ENCODE results near the gene CALML5. TPM values are rescaled to one million over a fixed set of nuclear protein-coding genes. Genes with fewer than 3 reads are reported as not detected.
"Not testable (repeated sequence)": the region's sequence is repeated elsewhere in the genome, so short reads cannot be mapped to it uniquely, and the experiment has no call there.

CALML5 gene
- total RNA-seq, 2 donors from 2014 or later = not detected

DNA sequence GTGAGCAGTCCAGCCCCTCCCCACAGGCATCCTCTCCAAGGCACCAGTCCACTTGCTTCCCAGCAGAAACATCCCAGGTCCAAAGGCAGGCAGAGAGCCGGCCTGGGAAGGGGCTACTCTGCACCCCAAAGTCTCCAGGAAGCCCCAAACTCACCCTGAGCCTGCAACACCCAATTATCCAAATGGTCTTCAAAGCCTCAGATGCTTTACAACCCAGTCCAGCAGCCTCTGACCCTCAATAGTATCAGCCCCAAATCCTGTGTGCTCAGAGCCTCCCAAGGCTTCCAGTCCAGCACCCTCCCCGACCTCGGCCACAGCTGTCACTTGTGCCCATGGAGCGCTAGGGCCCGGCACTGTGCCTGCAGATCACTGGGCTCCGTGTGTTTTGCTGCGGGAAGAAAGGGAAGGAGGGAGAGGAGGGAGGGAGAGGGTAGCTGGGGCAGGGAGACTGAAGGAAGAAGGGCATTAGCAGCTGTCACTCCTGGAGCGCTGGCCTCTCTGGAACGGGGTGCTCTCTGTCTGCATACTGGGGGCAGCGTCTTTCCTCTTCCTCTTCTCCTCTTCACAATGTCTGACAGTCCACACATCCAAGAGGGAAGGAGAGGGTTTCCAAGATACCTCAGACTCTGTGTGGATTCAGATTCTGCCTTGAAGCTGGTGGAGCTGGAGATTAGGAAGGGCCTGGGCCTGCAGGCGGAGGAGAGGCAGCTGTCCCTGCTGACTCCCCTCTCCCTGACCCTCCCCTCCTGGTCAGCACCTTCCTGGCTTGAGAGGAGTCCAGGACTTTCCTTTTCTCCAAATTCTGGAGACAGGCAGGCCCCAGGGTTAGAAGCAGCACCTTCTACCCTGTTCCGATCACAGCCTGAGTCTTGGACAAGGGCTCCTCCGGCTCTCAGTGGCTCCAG is 13.2 kb downstream of the CALML5 start:
- H3K27ac Mint-ChIP-seq = no peak overlapping the region
- no peak for DNase-seq
- H3K27me3 Mint-ChIP-seq = peaks cover 20% of the 10 kb centered on the region
- peaks cover 4% of the 10 kb centered on the region for H3K4me1 Mint-ChIP-seq
- H3K4me3 Mint-ChIP-seq = no peak overlapping the region
- no peak for ATAC-seq
- no peaks in the 10 kb centered on the region for H3K9me3 ChIP-seq (ENCODE audit: control insufficient read depth, low read length, poor library complexity, severe bottlenecking)
- H3K36me3 Mint-ChIP-seq (ENCODE audit: low read depth) = peaks cover 2% of the 10 kb centered on the region

DNA sequence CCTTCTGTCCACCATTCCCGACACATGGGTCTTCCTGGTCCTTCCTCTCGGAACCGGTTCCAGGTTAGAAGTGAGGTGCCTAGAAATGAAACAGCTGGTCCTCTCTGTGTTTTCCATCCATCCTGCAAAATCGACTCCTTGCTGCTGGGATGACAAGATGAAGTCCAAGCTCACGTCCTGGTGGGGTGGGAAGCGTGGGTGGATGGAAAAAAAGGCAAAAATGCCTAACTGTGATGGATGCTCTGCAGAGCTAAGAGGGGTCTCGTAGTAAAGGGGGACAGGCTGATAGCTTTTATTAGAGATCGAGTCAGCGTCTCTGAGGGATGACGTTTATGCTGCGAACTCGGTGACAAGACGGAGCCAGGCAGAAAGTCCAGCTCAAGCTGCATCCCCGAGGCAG is 14.1 kb downstream of the CALML5 start:
- Mint-ChIP-seq H3K27me3 (peaks cover 24% of the 10 kb centered on the region), H3K27ac (no peak overlapping the region), H3K4me3 (no peak overlapping the region), H3K4me1 (peaks cover 4% of the 10 kb centered on the region), H3K36me3 (ENCODE audit: low read depth) (peaks cover 2% of the 10 kb centered on the region)
- no peak for DNase-seq
- H3K9me3 ChIP-seq (ENCODE audit: control insufficient read depth, low read length, poor library complexity, severe bottlenecking) = no peaks in the 10 kb centered on the region
- no peak for ATAC-seq

DNA sequence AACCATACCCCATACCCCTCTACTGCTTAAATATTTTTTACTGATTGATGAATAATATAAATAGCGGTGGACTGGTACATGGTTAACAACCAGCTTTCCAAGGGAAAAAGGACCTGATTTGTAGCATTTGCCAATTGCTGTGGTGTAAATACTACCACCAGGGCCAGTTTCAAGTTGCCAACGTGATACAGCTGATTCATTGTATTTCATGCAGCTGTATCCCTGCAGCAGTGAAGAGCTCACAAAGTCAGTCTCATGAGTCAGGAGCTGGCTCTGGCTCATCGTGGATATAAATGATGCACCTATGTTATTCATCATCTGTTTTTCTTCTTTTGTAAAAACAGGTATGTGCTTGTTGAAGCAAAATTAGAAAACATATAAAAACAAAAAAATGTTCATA is 15.2 kb downstream of the CALML5 start:
- Mint-ChIP-seq H3K27ac (no peak overlapping the region), H3K27me3 (peaks cover 24% of the 10 kb centered on the region), H3K4me3 (no peak overlapping the region), H3K36me3 (ENCODE audit: low read depth) (peaks cover 2% of the 10 kb centered on the region), H3K4me1 (peaks cover 5% of the 10 kb centered on the region)
- H3K9me3 ChIP-seq (ENCODE audit: control insufficient read depth, low read length, poor library complexity, severe bottlenecking) = no peaks in the 10 kb centered on the region
- ATAC-seq (no peak), DNase-seq (no peak)

DNA sequence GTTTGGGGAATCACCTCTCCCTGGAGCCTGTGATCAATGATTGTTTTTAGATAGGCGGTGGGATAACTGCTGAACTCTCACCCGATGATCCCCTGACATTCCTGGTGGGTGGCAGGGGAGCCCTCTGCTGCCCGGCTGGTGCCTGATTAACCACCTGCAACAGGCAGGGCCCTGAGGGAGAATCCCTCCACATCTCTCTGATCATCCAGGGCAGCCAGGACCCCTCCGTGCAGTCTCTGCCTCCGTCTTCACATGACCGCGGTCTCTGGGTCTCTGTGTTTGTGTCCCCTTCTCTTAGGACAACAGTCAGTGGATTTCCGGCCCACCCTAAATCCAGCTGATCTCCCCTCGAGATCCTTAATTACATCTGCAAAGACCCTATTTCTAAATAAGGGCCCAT is 17.4 kb downstream of the CALML5 start:
- DNase-seq (no peak), ATAC-seq (no peak)
- Mint-ChIP-seq H3K27ac (no peak overlapping the region), H3K36me3 (ENCODE audit: low read depth) (peaks cover under 1% of the 10 kb centered on the region), H3K4me3 (no peak overlapping the region), H3K27me3 (peaks cover 20% of the 10 kb centered on the region), H3K4me1 (peaks cover 5% of the 10 kb centered on the region)
- H3K9me3 ChIP-seq (ENCODE audit: control insufficient read depth, low read length, poor library complexity, severe bottlenecking) = no peaks in the 10 kb centered on the region

DNA sequence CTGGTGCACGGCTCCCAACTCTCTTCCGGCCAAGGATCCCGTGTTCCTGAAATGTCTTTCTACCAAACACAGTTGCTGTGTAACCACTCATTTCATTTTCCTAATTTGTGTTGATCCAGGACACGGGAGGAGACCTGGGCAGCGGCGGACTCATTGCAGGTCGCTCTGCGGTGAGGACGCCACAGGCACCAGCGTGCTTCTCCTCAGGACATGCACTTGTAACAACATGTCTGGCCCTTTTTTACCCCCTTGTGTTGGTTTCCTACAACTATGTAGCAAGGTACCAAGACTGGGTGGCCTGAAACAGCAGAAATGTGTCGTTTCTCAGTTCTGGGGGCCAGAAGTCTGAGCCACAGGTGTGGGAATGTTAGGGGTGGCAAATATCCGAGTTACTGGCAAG is 18.2 kb downstream of the CALML5 start:
- ATAC-seq (no peak), DNase-seq (no peak)
- H3K9me3 ChIP-seq (ENCODE audit: control insufficient read depth, low read length, poor library complexity, severe bottlenecking) = no peaks in the 10 kb centered on the region
- H3K27ac Mint-ChIP-seq = no peak overlapping the region
- no peak overlapping the region for H3K4me3 Mint-ChIP-seq
- H3K36me3 Mint-ChIP-seq (ENCODE audit: low read depth) = no peaks in the 10 kb centered on the region
- H3K4me1 Mint-ChIP-seq = peaks cover 5% of the 10 kb centered on the region
- H3K27me3 Mint-ChIP-seq = peaks cover 23% of the 10 kb centered on the region

DNA sequence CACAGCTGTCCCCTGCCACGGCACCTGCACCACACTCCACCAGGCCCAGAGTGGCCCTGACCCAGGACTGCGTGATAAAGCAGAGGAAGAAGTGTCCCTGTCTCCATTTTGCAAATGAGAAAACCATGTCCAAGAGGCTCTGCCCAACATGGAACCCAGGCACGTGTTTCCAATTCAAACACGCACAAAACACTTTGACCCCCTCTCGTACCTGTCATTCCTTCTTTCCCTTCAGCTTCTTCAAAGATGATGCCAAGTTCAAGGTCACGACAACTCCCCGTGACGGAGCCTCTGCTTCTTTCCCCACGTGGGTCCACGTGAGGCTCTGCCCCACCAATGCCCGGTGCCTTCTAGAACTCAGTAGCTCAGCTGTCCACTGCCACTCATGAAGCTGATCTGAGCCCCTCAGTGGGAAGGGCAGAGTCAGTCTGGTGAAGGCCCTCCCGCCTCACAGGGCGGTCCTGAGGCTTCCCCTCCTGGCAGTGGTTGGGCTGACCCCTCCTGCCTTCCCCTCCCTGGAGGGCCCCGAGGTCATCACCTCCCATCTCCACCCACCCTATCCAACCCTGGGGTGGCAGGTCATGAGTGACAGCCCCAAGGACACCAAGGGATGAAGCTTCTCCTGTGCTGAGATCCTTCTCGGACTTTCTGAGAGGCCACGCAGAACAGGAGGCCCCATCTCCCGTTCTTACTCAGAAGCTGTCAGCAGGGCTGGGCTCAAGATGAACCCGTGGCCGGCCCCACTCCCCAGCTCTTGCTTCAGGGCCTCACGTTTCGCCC is 19.0 kb downstream of the CALML5 start:
- ATAC-seq (no peak), DNase-seq (no peak)
- H3K36me3 Mint-ChIP-seq (ENCODE audit: low read depth) = no peaks in the 10 kb centered on the region
- no peak overlapping the region for H3K27ac Mint-ChIP-seq
- peaks cover 5% of the 10 kb centered on the region for H3K4me1 Mint-ChIP-seq
- no peaks in the 10 kb centered on the region for H3K9me3 ChIP-seq (ENCODE audit: control insufficient read depth, low read length, poor library complexity, severe bottlenecking)
- H3K4me3 Mint-ChIP-seq = no peak overlapping the region
- H3K27me3 Mint-ChIP-seq = peaks cover 23% of the 10 kb centered on the region

DNA sequence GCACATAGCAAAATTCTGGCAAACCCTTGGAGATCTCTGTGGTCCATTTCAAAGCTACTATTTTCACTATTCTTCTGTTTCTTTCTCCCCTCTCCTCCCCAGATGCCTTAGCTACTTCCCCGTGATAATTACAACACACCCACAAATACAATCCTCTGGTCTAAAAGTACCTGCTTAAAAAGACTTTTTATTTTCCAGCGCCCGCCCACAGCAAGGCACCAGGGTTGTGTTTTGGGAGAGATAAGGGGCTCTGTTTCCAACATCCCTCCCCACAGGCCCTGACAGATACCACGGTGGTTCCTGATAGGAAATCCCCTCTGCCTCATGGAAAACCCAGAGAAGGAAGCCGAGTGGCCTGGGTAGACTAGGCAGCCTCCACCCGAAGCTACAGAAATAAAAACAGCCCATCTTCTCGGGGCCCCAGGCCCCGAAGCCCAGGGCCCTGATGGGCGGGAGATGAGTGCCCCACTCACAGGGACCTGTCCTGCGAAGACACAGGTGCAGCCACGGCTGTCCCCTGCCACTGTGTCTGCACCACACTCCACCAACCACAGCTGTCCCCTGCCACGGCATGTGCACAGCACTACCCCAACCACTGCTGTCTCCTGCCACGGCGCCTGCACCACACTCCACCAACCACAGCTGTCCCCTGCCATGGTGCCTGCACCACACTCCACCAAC is 19.7 kb downstream of the CALML5 start:
- Mint-ChIP-seq H3K4me3 (no peak overlapping the region), H3K27ac (no peak overlapping the region), H3K4me1 (peaks cover 5% of the 10 kb centered on the region), H3K36me3 (ENCODE audit: low read depth) (no peaks in the 10 kb centered on the region), H3K27me3 (peaks cover 23% of the 10 kb centered on the region)
- ATAC-seq (no peak), DNase-seq (no peak)
- no peaks in the 10 kb centered on the region for H3K9me3 ChIP-seq (ENCODE audit: control insufficient read depth, low read length, poor library complexity, severe bottlenecking)

DNA sequence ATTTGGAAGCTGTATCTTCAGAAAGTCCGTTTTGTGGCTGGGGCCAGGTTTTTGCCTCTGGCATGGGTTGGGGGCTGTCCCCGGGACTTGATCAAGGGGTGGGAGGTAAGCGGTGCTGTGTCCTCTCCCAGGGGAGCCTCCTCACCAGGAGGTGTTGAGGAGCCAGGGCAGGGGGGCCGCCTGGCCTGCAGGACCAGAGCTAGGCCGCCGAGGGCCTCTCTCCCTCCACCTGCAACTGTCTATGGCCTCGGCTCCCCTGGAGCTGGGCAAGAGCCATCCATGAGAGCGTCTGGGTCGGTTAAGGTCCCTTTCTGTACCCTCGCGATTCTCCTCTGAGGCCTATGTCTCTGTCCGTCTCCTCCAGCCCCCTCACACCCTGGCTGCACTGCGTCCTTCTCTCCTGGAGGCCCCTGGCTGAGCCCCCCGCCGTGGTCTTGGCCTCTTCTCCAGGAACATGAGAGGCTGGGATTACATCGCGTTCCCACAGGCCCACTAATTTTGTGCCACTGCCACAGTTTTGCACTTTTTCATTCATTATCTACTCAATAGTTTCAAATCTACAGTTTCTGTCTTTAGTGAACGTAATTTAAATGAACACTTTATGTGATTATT is 20.6 kb downstream of the CALML5 start:
- peaks cover 23% of the 10 kb centered on the region for H3K27me3 Mint-ChIP-seq
- H3K27ac Mint-ChIP-seq = no peak overlapping the region
- DNase-seq = no peak
- peaks cover 2% of the 10 kb centered on the region for H3K36me3 Mint-ChIP-seq (ENCODE audit: low read depth)
- H3K4me1 Mint-ChIP-seq = peaks cover 5% of the 10 kb centered on the region
- no peak overlapping the region for H3K4me3 Mint-ChIP-seq
- no peak for ATAC-seq
- H3K9me3 ChIP-seq (ENCODE audit: control insufficient read depth, low read length, poor library complexity, severe bottlenecking) = no peaks in the 10 kb centered on the region

DNA sequence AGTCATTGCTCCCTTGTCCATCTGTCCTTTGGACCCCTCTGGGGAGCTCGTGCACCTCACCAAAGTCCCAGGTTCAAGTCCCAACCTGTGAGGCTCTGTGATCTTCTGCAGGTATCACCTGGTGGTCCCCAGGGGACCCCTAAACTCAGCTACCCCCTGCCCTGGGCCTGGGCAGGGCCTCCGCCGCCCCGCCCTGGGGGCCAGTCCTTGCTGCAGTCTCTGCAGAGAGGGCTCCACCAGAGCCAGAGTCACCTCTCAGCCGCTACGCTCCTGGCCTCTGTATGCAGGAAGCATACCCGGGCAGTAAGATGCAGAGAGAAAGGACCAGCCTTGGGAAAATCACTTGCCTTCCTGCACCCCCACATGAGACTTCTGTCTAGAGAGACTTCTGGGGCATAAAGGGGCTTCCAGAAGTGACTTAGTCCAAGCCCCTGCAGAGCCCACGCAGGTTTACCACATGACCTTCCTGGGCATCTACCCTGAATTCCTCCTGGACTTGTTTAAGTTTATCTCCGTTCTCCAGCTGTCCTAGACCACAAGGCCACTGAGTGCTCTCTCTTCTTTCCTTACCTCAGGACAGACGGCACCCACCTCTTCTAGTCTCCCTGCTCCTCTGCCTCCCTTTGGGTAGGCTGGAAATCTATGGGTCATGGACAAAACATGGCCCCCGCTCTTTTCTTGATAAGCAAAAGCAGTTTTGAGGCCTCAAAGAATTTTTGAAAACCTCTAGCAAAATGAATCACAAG is 21.2 kb downstream of the CALML5 start:
- H3K27me3 Mint-ChIP-seq = peaks cover 25% of the 10 kb centered on the region
- no peak overlapping the region for H3K27ac Mint-ChIP-seq
- H3K4me1 Mint-ChIP-seq = peaks cover 5% of the 10 kb centered on the region
- no peak for ATAC-seq
- H3K36me3 Mint-ChIP-seq (ENCODE audit: low read depth) = peaks cover 2% of the 10 kb centered on the region
- DNase-seq = no peak
- H3K9me3 ChIP-seq (ENCODE audit: control insufficient read depth, low read length, poor library complexity, severe bottlenecking) = no peaks in the 10 kb centered on the region
- H3K4me3 Mint-ChIP-seq = no peak overlapping the region

DNA sequence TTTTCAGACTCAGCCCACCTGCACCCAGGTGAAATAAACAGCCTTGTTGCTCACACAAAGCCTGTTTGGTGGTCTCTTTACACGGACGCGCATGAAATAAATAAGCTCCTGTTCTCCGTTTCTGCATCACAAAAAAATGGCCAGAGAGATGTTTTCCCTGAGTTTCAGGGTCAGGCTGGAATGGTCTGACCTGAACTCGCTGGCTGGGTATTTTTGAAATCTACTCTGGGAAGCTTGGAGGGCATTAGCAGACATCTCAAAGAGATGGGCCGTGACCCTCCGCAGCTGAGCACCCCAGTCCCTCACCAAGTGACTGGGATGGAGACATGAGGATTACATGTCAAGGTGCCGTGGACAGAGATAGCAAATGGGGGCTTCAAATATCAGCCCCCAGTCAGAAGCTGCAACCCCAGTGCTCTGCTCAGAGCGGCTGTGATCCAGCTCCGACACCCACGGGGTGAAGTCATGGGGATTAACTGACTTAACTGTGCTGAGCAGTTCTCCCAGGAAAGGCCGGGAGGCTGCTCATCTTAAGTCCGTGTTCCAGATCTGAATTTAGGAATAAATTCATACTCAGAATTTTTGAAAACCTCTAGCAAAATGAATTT is 22.3 kb downstream of the CALML5 start:
- Mint-ChIP-seq H3K36me3 (ENCODE audit: low read depth) (peaks cover 2% of the 10 kb centered on the region), H3K4me1 (peaks cover 8% of the 10 kb centered on the region), H3K4me3 (no peak overlapping the region), H3K27ac (peak overlapping the region; percentile 45), H3K27me3 (peaks cover 26% of the 10 kb centered on the region)
- no peaks in the 10 kb centered on the region for H3K9me3 ChIP-seq (ENCODE audit: control insufficient read depth, low read length, poor library complexity, severe bottlenecking)
- DNase-seq (no peak), ATAC-seq (no peak)

DNA sequence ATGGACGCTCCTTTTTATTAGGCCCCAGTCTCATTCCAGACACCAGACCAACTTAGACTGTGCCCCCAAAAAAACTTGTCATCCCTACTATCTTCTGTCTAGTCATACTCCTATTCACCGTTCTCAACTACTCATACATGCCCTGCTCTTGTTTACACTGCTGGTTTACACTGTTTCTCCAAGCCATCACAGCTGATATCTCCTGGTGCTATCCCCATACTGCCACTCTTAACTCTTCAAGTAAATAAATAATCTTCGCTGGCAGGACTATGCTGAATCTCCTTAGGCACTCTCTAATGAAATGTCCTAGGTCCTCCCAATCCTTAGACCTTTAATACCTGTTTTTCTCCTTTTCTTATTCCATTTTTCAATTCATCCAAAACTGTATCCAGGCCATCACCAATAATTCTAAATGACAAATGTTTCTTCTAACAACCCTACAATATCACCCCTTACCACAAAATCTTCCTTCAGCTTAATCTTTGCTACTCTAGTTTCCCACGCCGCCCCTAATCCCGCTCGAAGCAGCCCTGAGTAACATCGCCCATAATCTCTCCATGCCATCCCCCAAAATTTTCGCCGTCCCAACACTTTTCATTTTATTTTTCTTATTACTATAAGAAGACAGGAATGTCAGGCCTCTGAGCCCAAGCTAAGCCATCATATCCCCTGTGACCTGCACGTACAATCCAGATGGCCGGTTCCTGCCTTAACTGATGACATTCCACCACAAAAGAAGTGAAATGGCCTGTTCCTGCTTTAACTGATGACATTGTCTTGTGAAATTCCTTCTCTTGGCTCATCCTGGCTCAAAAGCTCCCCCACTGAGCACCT is 23.2 kb downstream of the CALML5 start:
- H3K27ac Mint-ChIP-seq; H3K9me3 ChIP-seq (ENCODE audit: control insufficient read depth, low read length, poor library complexity, severe bottlenecking); H3K36me3 Mint-ChIP-seq (ENCODE audit: low read depth); ATAC-seq; H3K4me3 Mint-ChIP-seq; DNase-seq: not testable (repeated sequence)
- peaks cover 10% of the 10 kb centered on the region for H3K4me1 Mint-ChIP-seq
- H3K27me3 Mint-ChIP-seq = peaks cover 22% of the 10 kb centered on the region

Data from T-helper 17 cell (primary cell).